ENCODE results near the gene SPANXA2. TPM values are rescaled to one million over a fixed set of nuclear protein-coding genes. Genes with fewer than 3 reads are reported as not detected.
"Not testable (repeated sequence)": the region's sequence is repeated elsewhere in the genome, so short reads cannot be mapped to it uniquely, and the experiment has no call there.

Gene SPANXA2, protein sequence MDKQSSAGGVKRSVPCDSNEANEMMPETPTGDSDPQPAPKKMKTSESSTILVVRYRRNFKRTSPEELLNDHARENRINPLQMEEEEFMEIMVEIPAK
- total RNA-seq = not detected

DNA sequence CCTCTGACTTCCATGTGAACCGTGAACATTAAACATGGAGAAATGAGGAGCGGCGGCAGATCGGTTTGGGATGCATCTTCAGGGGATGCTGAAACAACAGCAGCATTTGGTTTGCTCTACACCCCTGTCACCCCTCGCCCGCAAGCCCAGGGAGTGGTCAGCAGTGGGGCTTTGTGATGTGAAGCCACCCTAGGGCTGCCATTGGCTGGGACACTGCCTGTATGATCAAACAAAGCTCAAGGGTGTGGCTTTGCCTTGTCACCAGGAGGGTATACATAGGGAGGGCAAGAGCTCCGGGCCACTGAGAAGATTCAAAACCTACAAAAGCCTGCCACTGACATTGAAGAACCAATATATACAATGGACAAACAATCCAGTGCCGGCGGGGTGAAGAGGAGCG lies at the start of gene SPANXA2:
Gene SPANXA2 (plus strand): TSS at position 301 of the 400 bp plus-strand sequence. CDS start 60 bp downstream, at position 361.
- H3K36me3 ChIP-seq; H3K27me3 ChIP-seq; H3K4me1 ChIP-seq; DNase-seq (ENCODE audit: low spot score in 2 of 2); H3K9me3 ChIP-seq; intact Hi-C loops (cut with DNase I; ENCODE audit: low total_unique reads); H3K4me3 ChIP-seq; H3K27ac ChIP-seq: not testable (repeated sequence)

DNA sequence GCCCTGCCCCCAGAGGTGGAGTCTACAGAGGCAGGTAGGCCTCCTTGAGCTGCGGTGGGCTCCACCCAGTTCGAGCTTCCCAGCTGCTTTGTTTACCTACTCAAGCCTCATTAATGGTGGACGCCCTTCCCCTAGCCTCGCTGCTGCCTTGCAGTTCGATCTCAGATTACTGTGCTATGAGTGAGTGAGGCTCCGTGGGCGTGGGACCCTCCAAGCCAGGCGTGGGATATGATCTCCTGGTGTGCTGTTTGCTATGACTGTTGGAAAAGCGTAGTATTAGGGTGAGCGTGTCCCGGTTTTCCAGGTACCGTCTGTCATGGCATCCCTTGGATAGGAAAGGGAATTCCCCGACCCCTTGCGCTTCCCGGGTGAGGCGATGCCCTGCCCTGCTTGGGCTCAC lies 47.0 kb upstream of the SPANXA2 start:
- DNase-seq (ENCODE audit: low spot score in 2 of 2); H3K27ac ChIP-seq: not testable (repeated sequence)

DNA sequence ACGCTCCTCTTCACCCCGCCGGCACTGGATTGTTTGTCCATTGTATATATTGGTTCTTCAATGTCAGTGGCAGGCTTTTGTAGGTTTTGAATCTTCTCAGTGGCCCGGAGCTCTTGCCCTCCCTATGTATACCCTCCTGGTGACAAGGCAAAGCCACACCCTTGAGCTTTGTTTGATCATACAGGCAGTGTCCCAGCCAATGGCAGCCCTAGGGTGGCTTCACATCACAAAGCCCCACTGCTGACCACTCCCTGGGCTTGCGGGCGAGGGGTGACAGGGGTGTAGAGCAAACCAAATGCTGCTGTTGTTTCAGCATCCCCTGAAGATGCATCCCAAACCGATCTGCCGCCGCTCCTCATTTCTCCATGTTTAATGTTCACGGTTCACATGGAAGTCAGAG lies 4.9 kb upstream of the SPANXA2 start, which contains the start of gene SPANXA1:
Gene SPANXA1 (minus strand): TSS at position 101 of the 400 bp plus-strand sequence. CDS start 60 bp downstream, at position 41.
- H3K27ac ChIP-seq; H3K4me3 ChIP-seq; H3K36me3 ChIP-seq; intact Hi-C loops (cut with DNase I; ENCODE audit: low total_unique reads); H3K4me1 ChIP-seq; H3K27me3 ChIP-seq; H3K9me3 ChIP-seq; DNase-seq (ENCODE audit: low spot score in 2 of 2): not testable (repeated sequence)

More for the DNA sequence above, 47.0 kb upstream of the SPANXA2 start:
- H3K4me3 ChIP-seq; H3K4me1 ChIP-seq; H3K36me3 ChIP-seq; H3K27me3 ChIP-seq; H3K9me3 ChIP-seq; intact Hi-C loops (cut with DNase I; ENCODE audit: low total_unique reads): not testable (repeated sequence)

DNA sequence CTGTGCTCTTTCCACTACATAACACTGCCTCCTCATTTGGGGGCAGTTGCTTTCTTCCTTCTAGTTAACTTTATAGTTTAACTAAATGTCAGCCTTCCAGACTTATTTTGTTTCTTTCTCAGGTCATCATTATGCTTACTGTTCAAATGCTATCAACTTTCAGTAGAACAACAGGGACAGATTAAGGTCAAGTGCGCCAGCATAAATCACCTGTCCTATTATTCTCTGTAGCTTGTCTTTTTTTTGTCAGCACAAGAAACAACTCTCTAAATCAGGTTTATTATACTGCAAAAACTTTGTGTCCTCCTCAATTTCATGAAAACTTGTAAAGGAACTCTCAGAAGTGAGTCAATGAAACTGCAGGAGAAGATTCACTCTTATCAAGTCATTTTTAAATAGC lies 19.6 kb downstream of the SPANXA2 start:
- Histone ChIP-seq H3K4me1 (no peaks in the 10 kb centered on the region), H3K36me3 (no peaks in the 10 kb centered on the region), H3K9me3 (no peaks in the 10 kb centered on the region), H3K27me3 (no peaks in the 10 kb centered on the region), H3K4me3 (no peak overlapping the region), H3K27ac (no peak overlapping the region)
- DNase-seq (ENCODE audit: low spot score in 2 of 2) = no peak
- TF ChIP-seq, protein P1, sequence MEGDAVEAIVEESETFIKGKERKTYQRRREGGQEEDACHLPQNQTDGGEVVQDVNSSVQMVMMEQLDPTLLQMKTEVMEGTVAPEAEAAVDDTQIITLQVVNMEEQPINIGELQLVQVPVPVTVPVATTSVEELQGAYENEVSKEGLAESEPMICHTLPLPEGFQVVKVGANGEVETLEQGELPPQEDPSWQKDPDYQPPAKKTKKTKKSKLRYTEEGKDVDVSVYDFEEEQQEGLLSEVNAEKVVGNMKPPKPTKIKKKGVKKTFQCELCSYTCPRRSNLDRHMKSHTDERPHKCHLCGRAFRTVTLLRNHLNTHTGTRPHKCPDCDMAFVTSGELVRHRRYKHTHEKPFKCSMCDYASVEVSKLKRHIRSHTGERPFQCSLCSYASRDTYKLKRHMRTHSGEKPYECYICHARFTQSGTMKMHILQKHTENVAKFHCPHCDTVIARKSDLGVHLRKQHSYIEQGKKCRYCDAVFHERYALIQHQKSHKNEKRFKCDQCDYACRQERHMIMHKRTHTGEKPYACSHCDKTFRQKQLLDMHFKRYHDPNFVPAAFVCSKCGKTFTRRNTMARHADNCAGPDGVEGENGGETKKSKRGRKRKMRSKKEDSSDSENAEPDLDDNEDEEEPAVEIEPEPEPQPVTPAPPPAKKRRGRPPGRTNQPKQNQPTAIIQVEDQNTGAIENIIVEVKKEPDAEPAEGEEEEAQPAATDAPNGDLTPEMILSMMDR (IDR thresholded peaks at IDR 0.05) = no peak
- no peak for TF ChIP-seq POLR2AphosphoS5 (IDR thresholded peaks at IDR 0.05)
- no peak for TF ChIP-seq POLR2A (IDR thresholded peaks at IDR 0.05)
- intact Hi-C loops (cut with DNase I; ENCODE audit: low total_unique reads) = no loop called here

DNA sequence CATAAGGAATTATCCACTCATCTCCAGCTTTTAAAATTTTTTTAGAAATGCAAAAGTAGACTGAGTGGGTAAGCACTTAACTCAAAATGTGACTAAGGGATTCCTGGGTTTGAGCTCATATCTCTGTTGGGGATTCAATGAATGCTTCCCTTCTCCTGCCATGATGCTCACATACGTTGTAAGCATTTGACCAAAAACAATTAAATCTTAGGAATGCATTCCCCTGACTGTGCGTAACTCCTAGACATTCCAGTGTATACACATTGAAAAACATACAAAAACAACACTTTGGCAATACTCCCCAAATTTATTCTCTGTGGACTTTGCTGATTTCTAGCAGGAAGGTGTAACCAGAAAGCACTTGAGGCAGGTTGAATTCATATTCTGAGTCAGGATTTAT lies 29.8 kb downstream of the SPANXA2 start:
- no peaks in the 10 kb centered on the region for H3K4me1 ChIP-seq
- no peaks in the 10 kb centered on the region for H3K9me3 ChIP-seq
- no peaks in the 10 kb centered on the region for H3K36me3 ChIP-seq
- no peak for TF ChIP-seq POLR2AphosphoS5 (IDR thresholded peaks at IDR 0.05)
- TF ChIP-seq, protein P1 (IDR thresholded peaks at IDR 0.05) = no peak
- TF ChIP-seq POLR2A (IDR thresholded peaks at IDR 0.05) = no peak
- no peak overlapping the region for H3K4me3 ChIP-seq
- H3K27me3 ChIP-seq = no peaks in the 10 kb centered on the region
- no peak for DNase-seq (ENCODE audit: low spot score in 2 of 2)
- intact Hi-C loops (cut with DNase I; ENCODE audit: low total_unique reads) = no loop called here
- H3K27ac ChIP-seq = no peak overlapping the region

DNA sequence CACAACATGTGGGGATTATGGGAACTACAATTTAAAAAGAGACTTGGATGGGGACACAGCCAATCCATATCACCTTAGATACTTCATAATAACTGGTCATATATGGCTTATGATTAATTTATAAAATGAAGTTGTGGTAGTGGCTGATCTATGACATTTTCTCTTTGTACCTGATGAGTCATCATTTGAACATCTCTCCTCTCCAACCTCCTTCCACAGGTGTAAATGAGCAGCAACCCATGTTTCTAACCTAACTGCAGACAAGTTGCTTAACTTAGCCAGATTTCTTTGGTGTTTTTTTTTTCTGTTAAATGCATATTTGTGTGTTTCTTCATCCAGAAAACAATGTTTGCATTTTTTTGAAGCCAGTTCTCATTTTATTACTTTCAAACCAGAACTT lies 42.6 kb downstream of the SPANXA2 start:
- no peaks in the 10 kb centered on the region for H3K9me3 ChIP-seq
- no peak overlapping the region for H3K27ac ChIP-seq
- H3K27me3 ChIP-seq = no peaks in the 10 kb centered on the region
- no peak overlapping the region for H3K4me3 ChIP-seq
- H3K36me3 ChIP-seq = no peaks in the 10 kb centered on the region
- H3K4me1 ChIP-seq = no peaks in the 10 kb centered on the region
- intact Hi-C loops (cut with DNase I; ENCODE audit: low total_unique reads) = no loop called here
- TF ChIP-seq POLR2A (IDR thresholded peaks at IDR 0.05) = no peak
- TF ChIP-seq, protein P1 (IDR thresholded peaks at IDR 0.05) = no peak
- no peak for TF ChIP-seq POLR2AphosphoS5 (IDR thresholded peaks at IDR 0.05)
- no peak for DNase-seq (ENCODE audit: low spot score in 2 of 2)

DNA sequence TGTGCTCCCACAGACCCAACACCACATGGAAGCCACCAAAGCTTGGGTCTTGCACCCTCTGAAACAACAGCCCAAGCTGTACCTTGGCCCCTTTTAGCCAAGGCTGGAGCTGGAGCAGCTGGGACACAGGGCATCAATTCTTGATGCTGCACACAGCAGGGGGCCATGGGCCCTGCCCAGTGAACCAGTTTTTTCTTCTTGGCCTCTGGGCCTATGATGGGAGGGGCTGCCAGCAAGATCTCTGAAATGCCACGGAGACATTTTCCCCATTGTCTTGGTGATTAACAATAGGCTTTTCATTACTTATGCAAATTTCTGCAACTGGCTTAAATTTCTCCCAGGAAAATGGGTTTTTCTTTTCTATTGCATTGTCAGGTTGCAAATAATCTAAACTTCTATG lies 49.0 kb downstream of the SPANXA2 start:
- Histone ChIP-seq H3K36me3 (no peaks in the 10 kb centered on the region), H3K4me1 (no peaks in the 10 kb centered on the region), H3K27ac (no peak overlapping the region), H3K4me3 (no peak overlapping the region), H3K9me3 (no peaks in the 10 kb centered on the region), H3K27me3 (no peaks in the 10 kb centered on the region)
- no peak for DNase-seq (ENCODE audit: low spot score in 2 of 2)
- TF ChIP-seq POLR2AphosphoS5 (IDR thresholded peaks at IDR 0.05) (no peak), POLR2A (IDR thresholded peaks at IDR 0.05) (no peak)
- TF ChIP-seq, protein P1 (IDR thresholded peaks at IDR 0.05) = no peak
- intact Hi-C loops (cut with DNase I; ENCODE audit: low total_unique reads) = no loop called here

Measured in breast epithelium (tissue), 4 donors.